ENCODE results near the gene SESN2.

DNA sequence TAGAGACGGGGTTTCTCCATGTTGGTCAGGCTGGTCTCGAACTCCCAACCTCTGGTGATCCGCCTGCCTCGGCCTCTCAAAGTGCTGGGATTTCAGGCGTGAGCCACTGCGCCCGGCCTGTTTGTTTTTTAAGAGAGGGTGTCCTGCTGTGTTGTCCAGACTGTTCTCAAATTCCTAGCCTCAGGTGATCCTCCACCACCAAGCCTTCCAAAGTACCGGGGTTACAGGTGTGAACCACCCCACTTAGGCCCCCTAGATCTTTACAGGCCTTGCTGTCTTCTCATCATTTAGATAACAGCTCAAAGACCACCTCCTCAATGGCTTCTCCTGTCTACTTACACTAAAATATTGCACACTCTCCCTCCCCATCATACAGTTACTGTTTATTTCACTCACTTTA, 6.3 kb downstream of the SESN2 start:
- no peak for TF ChIP-seq EZH2phosphoT487 (IDR thresholded peaks at IDR 0.05; ENCODE audit: insufficient read depth, low read depth)
- no peak for TF ChIP-seq EZH2 (IDR thresholded peaks at IDR 0.05; ENCODE audit: insufficient read depth, poor library complexity, severe bottlenecking)
